K562 (cell line): ENCODE data around the gene MTHFSD. TPM values are rescaled to one million over a fixed set of nuclear protein-coding genes. Genes with fewer than 3 reads are reported as not detected.

Experiments used
- ATAC-seq: fragments of 200-7000 bp; cut with Tn5 transposase; 3 replicates; pipeline ENCODE4 v1.9.1; 2020; ENCODE audit warnings: moderate library complexity
- BruUV-seq: library from RNA; stranded (reverse); fragments of 400-500 nt; replicated peaks from 2 replicates; lab custom pipeline; 2021; lab: Mats Ljungman, UMichigan
- CTCF ChIA-PET: fragments of 300-600 bp; formaldehyde crosslinking; extraction: SDS; loops from one replicate; lab custom pipeline; 2021; ENCODE audit warnings: low intra/inter-chr PET ratio; lab: Yijun Ruan, JAX
- POLR2A ChIA-PET: fragments of 300-600, 350-650 bp; sonication (Branson Sonifier 250); formaldehyde crosslinking; extraction: SDS; loops from one replicate; lab custom pipeline; 2021; ENCODE audit warnings: antibody characterized with exemption, inconsistent platforms; lab: Yijun Ruan, JAX
- DNase-seq, 4 experiments: peaks; one replicate each; pipeline versions ENCODE4 v3.0.0 to v3.0.0-alpha.2; 2011 to 2018; ENCODE audit warnings: low spot score in 3 of 4, mixed read lengths in 3 of 4; ENCODE audit errors: extremely low read depth in 1 of 4
- FAIRE-seq: peaks from 2 replicates; lab custom pipeline; 2011; peaks lifted over from hg19 to GRCh38; lab: Jason Lieb, UNC
- H2AFZ ChIP-seq: 2 replicates; pipeline ENCODE4 v1.6.0; 2011; ENCODE audit warnings: low read depth, low read length, control low read depth, inconsistent platforms
- H3K27ac ChIP-seq: fragments of 200-600 bp; 3 replicates; pipeline ENCODE4 v1.8.0; 2011; ENCODE audit warnings: low read depth, mild to moderate bottlenecking, control low read depth, inconsistent platforms, low read length, moderate library complexity, mixed read lengths; ENCODE audit errors: extremely low read depth
- H3K27me3 ChIP-seq, 2 experiments: fragments of 300-600 bp in 1 of 2; 2 replicates in 1 of 2; 3 replicates in 1 of 2; pipeline versions ENCODE4 v1.6.0 to v1.8.0; 2011; ENCODE audit warnings: inconsistent platforms in 2 of 2, low read length in 2 of 2, mild to moderate bottlenecking in 1 of 2, mixed read lengths in 1 of 2, moderate library complexity in 1 of 2; ENCODE audit not compliant: control insufficient read depth in 2 of 2, insufficient read depth in 2 of 2
- H3K36me3 ChIP-seq: fragments of 300-600 bp; 3 replicates; pipeline ENCODE4 v1.8.0; 2011; ENCODE audit warnings: mild to moderate bottlenecking, low read length, inconsistent platforms; ENCODE audit not compliant: control insufficient read depth, insufficient read depth
- H3K4me1 ChIP-seq, 2 experiments: fragments of 200-600 bp in 1 of 2; replicated peaks in 1 of 2; 2 replicates in 1 of 2; 3 replicates in 1 of 2; pipeline versions ENCODE4 v1.5.1 to v1.8.0; 2011; ENCODE audit warnings: inconsistent platforms in 2 of 2, low read length in 2 of 2, mild to moderate bottlenecking in 1 of 2, mixed read lengths in 1 of 2, moderate library complexity in 1 of 2; ENCODE audit not compliant: control insufficient read depth in 2 of 2, insufficient read depth in 2 of 2
- H3K4me2 ChIP-seq: 2 replicates; pipeline ENCODE4 v1.6.1; 2011; ENCODE audit warnings: low read length, control low read depth, inconsistent platforms, mixed read lengths; ENCODE audit not compliant: insufficient read depth
- H3K4me3 ChIP-seq: fragments of 200-600 bp; sonication (generic), shearing (Covaris generic); 2 replicates; pipeline ENCODE4 v1.5.1; 2016; ENCODE audit warnings: control low read depth, inconsistent platforms
- H3K79me2 ChIP-seq: fragments of 200-600 bp; 3 replicates; pipeline ENCODE4 v1.8.0; 2011; ENCODE audit warnings: low read length, inconsistent platforms; ENCODE audit not compliant: control insufficient read depth, insufficient read depth
- H3K9ac ChIP-seq, 2 experiments: 2 replicates each; pipeline versions ENCODE4 v1.6.0 to v1.6.1; 2011; ENCODE audit warnings: low read depth in 2 of 2, low read length in 2 of 2, control low read depth in 1 of 2, inconsistent platforms in 1 of 2, mild to moderate bottlenecking in 1 of 2, mixed read lengths in 1 of 2; ENCODE audit not compliant: insufficient read depth in 1 of 2
- H3K9me1 ChIP-seq: one replicate; pipeline ENCODE4 v1.6.0; 2011; ENCODE audit warnings: inconsistent platforms, mild to moderate bottlenecking, low read length, moderate library complexity; ENCODE audit not compliant: control insufficient read depth, insufficient read depth
- H3K9me3 ChIP-seq: replicated peaks from 2 replicates; pipeline ENCODE4 v1.5.1; 2011; ENCODE audit warnings: low read depth, low read length, inconsistent platforms; ENCODE audit not compliant: control insufficient read depth, insufficient read depth
- H4K20me1 ChIP-seq: replicated peaks from 2 replicates; pipeline ENCODE4 v1.6.1; 2011; ENCODE audit warnings: low read length, inconsistent platforms, mixed read lengths; ENCODE audit not compliant: control insufficient read depth, insufficient read depth
- CBX1 ChIP-seq: sonication (generic); IDR thresholded peaks from 2 replicates; pipeline ENCODE4 v1.6.1; 2016; ENCODE audit warnings: antibody characterized with exemption, low read depth, mild to moderate bottlenecking
- CCAR2 ChIP-seq: fragments of 200-400 bp; formaldehyde crosslinking; IDR thresholded peaks from 2 replicates; pipeline ENCODE4 v1.6.1; 2017; ENCODE audit warnings: mild to moderate bottlenecking, low read depth, low read length
- CEBPB ChIP-seq: fragments of 450-650 bp; IDR thresholded peaks from 2 replicates; pipeline ENCODE4 v1.6.1; 2016; ENCODE audit warnings: missing genetic modification characterization, missing compliant biosample characterization
- DNMT1 ChIP-seq: fragments of 450-650 bp; IDR thresholded peaks from 2 replicates; pipeline ENCODE4 v1.6.1; 2016; ENCODE audit warnings: antibody characterized with exemption, mild to moderate bottlenecking
- GABPB2 ChIP-seq: fragments of 250-450 bp; sonication (Bioruptor Pico); conservative IDR thresholded peaks from 2 replicates; pipeline ENCODE4 v1.5.1; 2021; ENCODE audit warnings: mild to moderate bottlenecking
- HMG20A ChIP-seq: fragments of 450-650 bp; formaldehyde crosslinking; conservative IDR thresholded peaks from 2 replicates; pipeline ENCODE4 v1.4.0; 2020; ENCODE audit warnings: mild to moderate bottlenecking, mixed read lengths
- PHB ChIP-seq: fragments of 250-450 bp; sonication (Bioruptor Pico); IDR thresholded peaks from 2 replicates; pipeline ENCODE4 v1.5.0; 2021
- RNF219 ChIP-seq: fragments of 250-450 bp; sonication (Bioruptor Pico); IDR thresholded peaks from 2 replicates; pipeline ENCODE4 v1.5.0; 2022; ENCODE audit warnings: mild to moderate bottlenecking
- ZNF655 ChIP-seq: fragments of 250-450 bp; sonication (Bioruptor Pico); IDR thresholded peaks from 2 replicates; pipeline ENCODE4 v1.5.0; 2021
- WGBS: fragments of 100-300 bp; shearing (Covaris generic); methylation state at CpG from one replicate; pipeline ENCODE4 v1.1.6; 2016; ENCODE audit warnings: low coverage, mixed read lengths; ENCODE audit not compliant: insufficient coverage; ENCODE audit errors: missing lambda C conversion rate; 5-methylcytosine and 5-hydroxymethylcytosine counted together
- in situ Hi-C: fragments of 300-500 bp; cut with MboI; formaldehyde crosslinking; loops from 4 replicates; pipeline ENCODE4 v1.15.0; 2018; ENCODE audit warnings: inconsistent platforms, mixed read lengths
- intact Hi-C: fragments of 100-400 bp; cut with micrococcal nuclease; formaldehyde crosslinking; loops from 2 replicates; pipeline ENCODE4 v1.14.2; 2022
- polyA plus RNA-seq, 8 experiments: library from polyadenylated mRNA; depleted of rRNA in 4 of 8; stranded (reverse) in 5 of 8; unstranded in 3 of 8; fragments of >200 nt; fragmentation: Nextera tagmentation in 2 of 8; fragmentation: Illumina TruSeq in 1 of 8; extraction: Ambion mirVana in 2 of 8; extraction: Trizol in 1 of 8; gene quantifications; 2 replicates each; pipeline versions ENCODE4 v1.2.1 to v1.2.3, GENCODE V29; 2011 to 2014; ENCODE audit warnings: inconsistent platforms in 1 of 8, missing spikeins in 1 of 8
- total RNA-seq, 7 experiments: library from RNA; depleted of rRNA in 6 of 7; stranded (reverse); fragments of >200 nt in 6 of 7; fragmentation: Illumina TruSeq in 2 of 7; extraction: Trizol in 2 of 7; gene quantifications; 2 replicates each; pipeline versions ENCODE4 v1.2.1 to v1.2.3, GENCODE V29; 2011 to 2021; ENCODE audit warnings: low replicate concordance in 1 of 7
- TF ChIP-seq, protein P1 (sequence below), 2 experiments: fragments of 450-650 bp in 1 of 2; IDR thresholded peaks; 2 replicates each; pipeline ENCODE4 v1.6.1; 2011 to 2017; ENCODE audit warnings: low read depth in 2 of 2, antibody characterized with exemption in 1 of 2, borderline replicate concordance in 1 of 2, low read length in 1 of 2, mild to moderate bottlenecking in 1 of 2, mixed read lengths in 1 of 2; ENCODE audit not compliant: control insufficient read depth in 1 of 2

The MTHFSD gene
- total and polyA plus RNA-seq, 9 of the 15 experiments (the other 6 are each of a cell fraction or from before 2014, with no cell fraction given): 3.2 to 20.2 (median 12.0) TPM

DNA sequence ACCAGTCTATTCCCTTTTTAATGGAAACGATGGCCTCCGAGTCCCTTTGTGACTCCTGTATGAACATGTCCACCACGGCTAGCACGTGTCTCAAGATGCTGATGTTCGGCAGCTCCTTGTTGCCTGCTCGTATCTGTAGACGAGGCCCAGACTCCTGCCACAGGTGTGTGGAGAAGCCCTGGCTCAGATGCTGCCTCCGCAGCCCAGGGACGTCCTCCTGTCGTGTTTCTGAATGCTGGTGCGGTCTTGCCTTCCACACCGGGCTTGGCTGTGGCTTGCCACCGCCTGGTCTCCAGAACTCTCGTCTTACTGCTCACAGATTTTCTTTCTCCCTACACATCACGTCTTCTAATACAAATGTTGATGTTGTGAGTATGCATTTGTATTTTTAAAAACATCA lies 27.7 kb downstream of the MTHFSD start:
- no peak overlapping the region for H3K4me3 ChIP-seq
- no TSS peak for BruUV-seq
- no peak overlapping the region for H3K4me2 ChIP-seq
- no peak overlapping the region for H3K9ac ChIP-seq
- no peaks in the 10 kb centered on the region for H3K9me1 ChIP-seq
- ChIA-PET CTCF (no interaction called here), POLR2A (interaction anchor here (0.5 to 0.8 kb wide), 2 partner anchors 10 to 243 kb away, joined by 3 read pairs; no protein-coding TSS in a partner anchor)
- H3K36me3 ChIP-seq: no peaks in the 10 kb centered on the region
- DNase-seq (no peak), FAIRE-seq (no peak), ATAC-seq (no peak)
- WGBS: 37% methylated on average over 14 of the region's 15 CpGs
- TF ChIP-seq CEBPB (tag): no peak
- TF ChIP-seq DNMT1: no peak
- no peak for TF ChIP-seq ZNF655
- TF ChIP-seq, protein P1, sequence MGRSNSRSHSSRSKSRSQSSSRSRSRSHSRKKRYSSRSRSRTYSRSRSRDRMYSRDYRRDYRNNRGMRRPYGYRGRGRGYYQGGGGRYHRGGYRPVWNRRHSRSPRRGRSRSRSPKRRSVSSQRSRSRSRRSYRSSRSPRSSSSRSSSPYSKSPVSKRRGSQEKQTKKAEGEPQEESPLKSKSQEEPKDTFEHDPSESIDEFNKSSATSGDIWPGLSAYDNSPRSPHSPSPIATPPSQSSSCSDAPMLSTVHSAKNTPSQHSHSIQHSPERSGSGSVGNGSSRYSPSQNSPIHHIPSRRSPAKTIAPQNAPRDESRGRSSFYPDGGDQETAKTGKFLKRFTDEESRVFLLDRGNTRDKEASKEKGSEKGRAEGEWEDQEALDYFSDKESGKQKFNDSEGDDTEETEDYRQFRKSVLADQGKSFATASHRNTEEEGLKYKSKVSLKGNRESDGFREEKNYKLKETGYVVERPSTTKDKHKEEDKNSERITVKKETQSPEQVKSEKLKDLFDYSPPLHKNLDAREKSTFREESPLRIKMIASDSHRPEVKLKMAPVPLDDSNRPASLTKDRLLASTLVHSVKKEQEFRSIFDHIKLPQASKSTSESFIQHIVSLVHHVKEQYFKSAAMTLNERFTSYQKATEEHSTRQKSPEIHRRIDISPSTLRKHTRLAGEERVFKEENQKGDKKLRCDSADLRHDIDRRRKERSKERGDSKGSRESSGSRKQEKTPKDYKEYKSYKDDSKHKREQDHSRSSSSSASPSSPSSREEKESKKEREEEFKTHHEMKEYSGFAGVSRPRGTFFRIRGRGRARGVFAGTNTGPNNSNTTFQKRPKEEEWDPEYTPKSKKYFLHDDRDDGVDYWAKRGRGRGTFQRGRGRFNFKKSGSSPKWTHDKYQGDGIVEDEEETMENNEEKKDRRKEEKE (IDR thresholded peaks at IDR 0.05; ENCODE audit: borderline replicate concordance in 1 of 2, control insufficient read depth in 1 of 2, low read depth in 2 of 2, low read length in 1 of 2): no peak
- TF ChIP-seq CCAR2: no peak
- TF ChIP-seq HMG20A (CRISPR knock-in tag): no peak
- no peak for TF ChIP-seq RNF219 (CRISPR knock-in tag)
- TF ChIP-seq GABPB2 (CRISPR knock-in tag): no peak
- TF ChIP-seq PHB (CRISPR knock-in tag): no peak
- no peak for TF ChIP-seq CBX1
- intact Hi-C loops (loop anchor here (10.0 kb wide), 1 partner anchor 273 kb away; no protein-coding TSS in a partner anchor), in situ Hi-C loops (no loop called here)
- peaks cover 0 to 6% of the 10 kb centered on the region in 2 experiments; a peak in 1 of 5 replicates for H3K4me1 ChIP-seq
- H2AFZ ChIP-seq: no peak overlapping the region
- no peaks in the 10 kb centered on the region for H3K79me2 ChIP-seq
- no peaks in the 10 kb centered on the region; the same call in 1 of the 2 replicates for H4K20me1 ChIP-seq
- H3K27ac ChIP-seq: no peak overlapping the region
- peaks cover 22 to 33% of the 10 kb centered on the region in 2 experiments for H3K27me3 ChIP-seq
- H3K9me3 ChIP-seq: no peaks in the 10 kb centered on the region
